AG09319 (cell line): Measurements from ENCODE around the gene PDZK1IP1.

Source experiments
- DNase-seq: peaks from one replicate; pipeline ENCODE4 v3.0.0-alpha.2; 2010; ENCODE audit warnings: low read depth; ENCODE audit errors: extremely low read depth
- CTCF ChIP-seq: IDR thresholded peaks from 2 replicates; pipeline ENCODE4 v1.5.1; 2011; ENCODE audit warnings: low read depth, mild to moderate bottlenecking, inconsistent platforms, low read length, moderate library complexity

The PDZK1IP1 gene

GRCh38 chr1:47212636-47213229 is 22.9 kb upstream of the PDZK1IP1 start:
- no peak for TF ChIP-seq CTCF
- no peak for DNase-seq

GRCh38 chr1:47211796-47212269 is 22.0 kb upstream of the PDZK1IP1 start:
- DNase-seq, result no peak
- TF ChIP-seq CTCF, result no peak

GRCh38 chr1:47210666-47211065 is 20.8 kb upstream of the PDZK1IP1 start:
- no peak for DNase-seq

GRCh38 chr1:47209725-47210325 is 20.0 kb upstream of the PDZK1IP1 start:
- no peak for DNase-seq
- TF ChIP-seq CTCF, result no peak

More at GRCh38 chr1:47210666-47211065, 20.8 kb upstream of the PDZK1IP1 start:
- no peak for TF ChIP-seq CTCF

- no peak for TF ChIP-seq CTCF
Observed at GRCh38 chr1:47209091-47209490, 19.3 kb upstream of the PDZK1IP1 start.

GRCh38 chr1:47208374-47208850 is 18.6 kb upstream of the PDZK1IP1 start:
- TF ChIP-seq CTCF, result no peak
- DNase-seq, result no peak

More at GRCh38 chr1:47209091-47209490, 19.3 kb upstream of the PDZK1IP1 start:
- no peak for DNase-seq

- DNase-seq, result no peak
Observed at GRCh38 chr1:47207803-47208373, 18.1 kb upstream of the PDZK1IP1 start.

More at GRCh38 chr1:47207803-47208373, 18.1 kb upstream of the PDZK1IP1 start:
- no peak for TF ChIP-seq CTCF
